ENCODE measurements around the gene ATG16L1. TPM values are rescaled to one million over a fixed set of nuclear protein-coding genes. Genes with fewer than 3 reads are reported as not detected.
A peak's percentile ranks its signal among the peaks of the same experiment; 100 is the strongest.
"Not testable (repeated sequence)": the region's sequence is repeated elsewhere in the genome, so short reads cannot be mapped to it uniquely, and the experiment has no call there.

ATG16L1 gene
- total and polyA plus RNA-seq, 8 donors = 7.6 to 71.9 (median 10.9) TPM

GRCh38 chr2:233329489-233330135, 78.1 kb downstream of the ATG16L1 start:
- Histone ChIP-seq H3K9me3 (no peaks in the 10 kb centered on the region), H3K27ac (no peak overlapping the region), H3K36me3 (no peaks in the 10 kb centered on the region), H3K4me3 (no peak overlapping the region), H3K4me1 (peaks cover 0 to 32% (median 0%) of the 10 kb centered on the region in 4 donors), H3K27me3 (no peaks in the 10 kb centered on the region)
- TF ChIP-seq POLR2AphosphoS5 (IDR thresholded peaks at IDR 0.05) (no peak), CTCF (IDR thresholded peaks at IDR 0.05) (no peak), POLR2A (IDR thresholded peaks at IDR 0.05) (no peak), EP300 (IDR thresholded peaks at IDR 0.05) (no peak)
- intact Hi-C loops (cut with DNase I; ENCODE audit: low total_unique reads) = no loop called here
- 73 to 85% (median 83%) methylated on average over 7 of the region's 7 CpGs for WGBS, 5 donors
- no peak for DNase-seq

GRCh38 chr2:233331536-233331935, 80.1 kb downstream of the ATG16L1 start:
- Histone ChIP-seq H3K4me1 (peaks cover 0 to 32% (median 0%) of the 10 kb centered on the region in 4 donors), H3K4me3 (no peak overlapping the region), H3K9me3 (no peaks in the 10 kb centered on the region), H3K36me3 (no peaks in the 10 kb centered on the region), H3K27me3 (no peaks in the 10 kb centered on the region), H3K27ac (peak overlapping the region; percentile 42 to 85 (median 65))
- TF ChIP-seq POLR2AphosphoS5 (IDR thresholded peaks at IDR 0.05) (peak in 2 of 3 donors; percentile 7 to 15), EP300 (IDR thresholded peaks at IDR 0.05) (no peak)
- peak; percentile 60 to 84 for DNase-seq
- 68 to 79% (median 73%) methylated on average over 15 of the region's 15 CpGs for WGBS, 5 donors
- intact Hi-C loops (cut with DNase I; ENCODE audit: low total_unique reads) = no loop called here

GRCh38 chr2:233332125-233332524, 80.7 kb downstream of the ATG16L1 start:
- no peak for DNase-seq
- intact Hi-C loops (cut with DNase I; ENCODE audit: low total_unique reads) = no loop called here

GRCh38 chr2:233334915-233335314, 83.4 kb downstream of the ATG16L1 start:
- Histone ChIP-seq H3K4me3 (no peak overlapping the region), H3K4me1 (peaks cover 0 to 46% (median 4%) of the 10 kb centered on the region in 4 donors), H3K36me3 (no peaks in the 10 kb centered on the region), H3K9me3 (no peaks in the 10 kb centered on the region), H3K27ac (no peak overlapping the region), H3K27me3 (no peaks in the 10 kb centered on the region)
- 89 to 97% (median 94%) methylated on average over 4 to 11 of the region's 11 CpGs for WGBS, 5 donors
- no peak for TF ChIP-seq POLR2AphosphoS5 (IDR thresholded peaks at IDR 0.05)
- no peak for TF ChIP-seq CTCF (IDR thresholded peaks at IDR 0.05)
- no peak for TF ChIP-seq POLR2A (IDR thresholded peaks at IDR 0.05)
- no peak for TF ChIP-seq EP300 (IDR thresholded peaks at IDR 0.05)
- no peak for DNase-seq
- intact Hi-C loops (cut with DNase I; ENCODE audit: low total_unique reads) = no loop called here

More at GRCh38 chr2:233332125-233332524, 80.7 kb downstream of the ATG16L1 start:
- Histone ChIP-seq H3K36me3 (no peaks in the 10 kb centered on the region), H3K4me1 (peaks cover 0 to 32% (median 0%) of the 10 kb centered on the region in 4 donors), H3K4me3 (no peak overlapping the region), H3K9me3 (no peaks in the 10 kb centered on the region), H3K27ac (peak overlapping the region; percentile 11 to 85 (median 65)), H3K27me3 (no peaks in the 10 kb centered on the region)
- TF ChIP-seq EP300 (IDR thresholded peaks at IDR 0.05) = no peak
- WGBS, 5 donors = 78 to 90% (median 83%) methylated on average over 4 of the region's 4 CpGs

- H3K27ac ChIP-seq; H3K27me3 ChIP-seq; intact Hi-C loops (cut with DNase I; ENCODE audit: low total_unique reads); H3K36me3 ChIP-seq; H3K9me3 ChIP-seq; H3K4me3 ChIP-seq; DNase-seq: not testable (repeated sequence)
- H3K4me1 ChIP-seq = peaks cover 0 to 40% (median 5%) of the 10 kb centered on the region in 4 donors
- 91 to 98% (median 94%) methylated on average over 13 of the region's 13 CpGs for WGBS, 5 donors
Observed at GRCh38 chr2:233336091-233336490, 84.6 kb downstream of the ATG16L1 start.

- DNase-seq = no peak
- Histone ChIP-seq H3K27me3 (no peaks in the 10 kb centered on the region), H3K4me3 (no peak overlapping the region), H3K27ac (no peak overlapping the region), H3K4me1 (peaks cover 0 to 37% (median 5%) of the 10 kb centered on the region in 4 donors), H3K9me3 (no peaks in the 10 kb centered on the region), H3K36me3 (no peaks in the 10 kb centered on the region)
- WGBS, 5 donors = 71 to 90% (median 76%) methylated on average over 3 to 5 of the region's 5 CpGs
- TF ChIP-seq CTCF (IDR thresholded peaks at IDR 0.05) (no peak), POLR2A (IDR thresholded peaks at IDR 0.05) (no peak), POLR2AphosphoS5 (IDR thresholded peaks at IDR 0.05) (no peak), EP300 (IDR thresholded peaks at IDR 0.05) (no peak)
- intact Hi-C loops (cut with DNase I; ENCODE audit: low total_unique reads) = no loop called here
Observed at GRCh38 chr2:233336541-233336940, 85.1 kb downstream of the ATG16L1 start.
